Stimulated activated CD4-positive, alpha-beta T cell treated with anti-CD3 and anti-CD28 coated beads, Interleukin-1b, Interleukin-23, amount 100 ng/mL, for 24 hours (primary cell): Measurements from ENCODE around the gene BRF1.

Source experiments
- DNase-seq, 4 experiments: peaks; one replicate each; pipeline ENCODE4 v3.0.0-alpha.2; 2020; ENCODE audit warnings: low read depth in 4 of 4, low spot score in 1 of 4

Gene BRF1

GRCh38 chr14:105212541-105213300, 88.1 kb downstream of the BRF1 start:
- DNase-seq = no peak

- DNase-seq = no peak
These were observed 89.1 kb downstream of the BRF1 start for GRCh38 chr14:105211758-105212089.

- DNase-seq = no peak
These were observed 89.6 kb downstream of the BRF1 start for GRCh38 chr14:105211086-105211757.

- no peak for DNase-seq
These were observed 90.4 kb downstream of the BRF1 start for GRCh38 chr14:105210266-105211025.

- no peak for DNase-seq
These were observed 91.2 kb downstream of the BRF1 start for GRCh38 chr14:105209646-105210045.

GRCh38 chr14:105209091-105209490, 91.7 kb downstream of the BRF1 start:
- no peak for DNase-seq

GRCh38 chr14:105208738-105209075, 92.1 kb downstream of the BRF1 start:
- no peak for DNase-seq

GRCh38 chr14:105207996-105208737, 92.6 kb downstream of the BRF1 start:
- no peak for DNase-seq

- no peak for DNase-seq
These were observed 93.3 kb downstream of the BRF1 start for GRCh38 chr14:105207460-105207901.

- DNase-seq = no peak
These were observed 93.9 kb downstream of the BRF1 start for GRCh38 chr14:105206873-105207272.

- no peak for DNase-seq
These were observed 95.1 kb downstream of the BRF1 start for GRCh38 chr14:105205673-105206208.

- no peak for DNase-seq
These were observed 95.7 kb downstream of the BRF1 start for GRCh38 chr14:105204931-105205672.

- no peak for DNase-seq
These were observed 96.4 kb downstream of the BRF1 start for GRCh38 chr14:105204206-105204930.

- no peak for DNase-seq
These were observed 97.1 kb downstream of the BRF1 start for GRCh38 chr14:105203701-105204100.

- peak; percentile 34 to 49 (median 36) for DNase-seq
These were observed 97.7 kb downstream of the BRF1 start for GRCh38 chr14:105203057-105203531.

GRCh38 chr14:105201925-105202513, 98.8 kb downstream of the BRF1 start:
- no peak for DNase-seq

GRCh38 chr14:105201156-105201924, 99.5 kb downstream of the BRF1 start:
- no peak for DNase-seq

GRCh38 chr14:105200641-105201040, 100.2 kb downstream of the BRF1 start:
- DNase-seq = no peak
